NCI-H128 (cell line): Measurements from ENCODE around the gene RSRC1.

Experiments
- DNase-seq: peaks from one replicate; lab custom pipeline; 2025; ENCODE audit not compliant: unreplicated experiment; lab: John Stamatoyannopoulos, UW

The RSRC1 gene

DNA sequence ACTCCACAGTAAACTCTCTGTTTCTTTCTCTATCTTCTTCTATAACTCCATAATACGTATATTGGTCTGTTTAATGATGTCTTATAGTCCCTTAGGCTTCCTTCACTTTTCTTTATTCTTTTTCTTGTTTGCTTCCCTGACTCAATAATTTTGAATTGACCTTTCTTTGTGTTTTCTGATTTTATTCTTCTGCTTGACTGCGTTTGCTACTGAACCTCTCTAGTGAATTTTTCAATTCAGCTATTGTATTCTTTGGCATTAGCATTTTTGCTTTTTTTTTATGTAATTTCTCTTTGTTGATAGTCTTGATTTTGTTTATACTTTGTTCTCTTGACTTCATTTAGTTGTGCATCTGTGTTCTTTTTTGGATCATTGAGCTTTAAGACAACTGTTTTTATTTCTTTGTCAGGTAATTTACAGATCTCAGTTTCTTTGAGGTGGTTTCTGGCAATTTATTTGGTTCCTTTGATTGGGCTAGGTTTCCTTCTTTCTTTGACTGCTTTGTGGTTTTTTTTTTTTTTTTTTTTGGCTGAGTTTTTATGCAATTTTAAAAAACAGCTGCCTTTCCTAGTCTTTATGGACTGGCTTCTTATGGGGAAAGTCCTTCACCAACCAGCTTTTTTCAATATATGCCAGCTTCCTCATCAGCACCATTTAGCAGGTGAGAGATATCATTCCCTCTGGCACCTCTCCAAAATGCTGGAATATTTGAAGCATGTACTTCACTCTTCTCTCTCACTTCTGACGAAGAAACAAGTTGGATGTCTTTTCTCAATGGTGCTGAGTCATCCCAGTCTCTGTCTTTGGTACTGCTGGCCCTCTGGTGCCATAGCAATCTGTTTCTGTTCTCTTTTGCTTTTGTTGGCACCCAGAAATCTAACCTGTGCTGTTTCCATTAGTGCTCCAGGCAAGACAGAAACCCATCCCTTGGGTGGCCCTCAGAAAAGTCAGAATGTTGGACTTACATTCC lies 17.6 kb downstream of the RSRC1 start:
- DNase-seq: no peak

- DNase-seq: no peak
Measured at GRCh38 chr3:158128755-158129154, 18.9 kb downstream of the RSRC1 start.

GRCh38 chr3:158134363-158134762 lies 24.5 kb downstream of the RSRC1 start:
- DNase-seq: no peak

DNA sequence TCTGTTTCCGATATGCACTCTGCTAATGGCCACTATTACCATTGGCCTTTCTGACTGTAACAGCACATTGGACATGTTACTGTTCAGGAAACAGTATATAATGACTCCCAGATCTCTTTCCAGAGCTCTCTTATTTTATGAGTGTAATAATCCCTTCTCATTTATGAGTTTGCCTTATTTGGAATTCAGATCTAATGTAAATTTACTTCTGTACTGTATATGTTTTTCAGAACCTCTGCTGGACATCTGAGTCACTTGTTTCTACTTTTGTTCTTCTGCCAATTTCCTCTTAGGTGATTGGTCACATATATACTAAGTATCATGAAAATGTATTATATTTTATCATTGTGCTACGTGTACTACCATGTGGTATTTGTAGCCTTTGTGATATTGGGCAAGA lies 30.5 kb downstream of the RSRC1 start:
- DNase-seq: no peak

DNA sequence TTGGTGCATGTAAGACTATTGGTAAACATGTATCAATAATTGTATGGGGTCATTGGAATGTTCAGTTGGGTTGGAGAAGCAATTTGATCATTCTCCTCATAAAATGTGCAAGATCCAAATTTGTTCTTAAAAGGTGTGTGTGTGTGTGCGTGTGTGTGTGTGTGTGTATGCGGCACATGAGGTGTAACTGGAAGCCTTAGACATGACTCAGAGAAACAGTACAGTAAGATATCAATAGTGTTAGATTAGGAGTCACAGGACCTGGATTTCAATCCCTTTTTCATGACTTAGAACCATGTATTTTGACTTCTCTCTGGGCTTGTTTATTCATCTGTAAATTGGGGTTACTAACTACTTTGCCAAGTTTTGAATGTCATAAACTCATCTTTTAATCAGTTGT lies 38.3 kb downstream of the RSRC1 start:
- DNase-seq: no peak

DNA sequence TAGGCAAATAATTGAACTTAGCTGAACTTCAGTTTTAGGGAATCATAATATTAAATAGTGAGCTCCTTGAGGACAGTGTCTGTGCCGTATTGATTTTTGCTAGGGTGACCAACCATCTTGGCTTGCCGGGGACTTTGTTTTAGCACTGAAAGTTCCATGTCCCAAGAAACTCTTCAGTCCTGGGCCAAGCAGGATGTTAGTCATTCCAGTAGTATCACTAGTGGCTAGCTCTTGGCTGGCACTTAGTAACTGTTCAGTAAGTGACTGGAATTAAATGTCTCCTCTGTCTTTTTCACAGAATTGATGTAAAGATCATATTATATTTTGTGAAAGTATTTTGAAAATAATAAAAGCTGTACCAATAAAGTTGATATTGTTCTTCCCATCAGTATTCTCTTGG lies 42.3 kb downstream of the RSRC1 start:
- no peak for DNase-seq

DNA sequence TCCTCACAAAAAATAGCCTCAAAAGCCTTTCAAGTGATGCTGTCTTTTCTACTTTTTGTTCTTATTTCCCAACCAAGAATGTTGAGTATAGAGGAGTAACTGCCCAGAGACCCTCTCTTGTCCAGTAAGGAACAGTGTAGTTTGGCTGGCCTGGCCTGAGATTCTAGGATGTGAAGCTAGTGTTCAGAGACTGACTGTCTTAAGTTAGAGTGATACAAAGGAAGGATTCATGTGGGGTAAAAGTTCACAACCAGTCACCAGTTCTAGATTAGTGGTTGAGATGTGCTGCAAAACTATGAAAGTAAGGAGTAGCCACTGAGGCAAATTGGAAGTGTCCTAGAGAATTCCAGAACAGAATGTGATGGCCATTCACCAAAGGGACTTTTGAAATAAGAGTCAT lies 49.1 kb downstream of the RSRC1 start:
- DNase-seq: no peak

- no peak for DNase-seq
Measured at GRCh38 chr3:158159714-158160113, 49.8 kb downstream of the RSRC1 start.

DNA sequence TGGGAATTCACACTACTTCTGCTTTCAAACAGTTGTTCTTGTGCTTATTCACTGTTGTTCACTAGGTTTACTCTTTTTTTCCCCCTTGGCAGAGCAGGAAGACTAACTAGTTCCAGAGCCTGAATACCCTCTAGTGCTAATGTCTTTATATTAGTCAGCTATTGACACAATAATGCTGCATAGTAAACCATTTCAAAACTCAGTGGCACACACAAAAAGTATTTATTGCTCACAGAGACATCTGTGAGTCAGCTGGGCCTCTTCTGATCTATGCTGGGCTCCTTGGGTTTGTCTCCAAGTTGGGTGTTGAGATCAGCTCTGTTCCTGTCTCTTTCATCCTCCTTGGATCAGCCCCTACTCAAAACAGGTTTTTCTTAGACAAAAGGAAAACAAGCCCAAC lies 51.1 kb downstream of the RSRC1 start:
- no peak for DNase-seq

DNA sequence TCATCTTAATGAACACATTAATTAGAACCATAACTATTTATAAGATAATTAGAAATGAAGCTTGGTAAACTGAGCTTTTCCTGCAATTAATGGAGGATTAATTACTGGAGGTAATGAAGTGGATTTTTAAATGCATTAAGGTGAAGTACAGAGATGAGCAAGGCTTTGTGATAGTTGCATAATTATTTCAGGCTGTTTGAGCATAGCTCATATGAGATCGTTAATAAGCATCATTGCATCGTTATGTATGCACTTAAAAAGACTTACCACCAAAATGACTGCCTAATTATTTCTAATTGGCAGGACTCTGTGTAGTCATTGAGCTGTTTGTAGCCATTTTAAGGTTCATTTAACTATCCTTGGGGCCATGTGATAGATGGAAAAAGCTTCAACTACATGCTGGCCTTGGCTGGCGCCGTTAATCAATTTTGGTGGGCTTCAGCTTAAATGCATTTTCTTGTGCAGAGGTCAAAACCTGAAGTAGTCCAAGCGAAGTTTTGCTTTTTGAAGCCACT lies 55.3 kb downstream of the RSRC1 start:
- no peak for DNase-seq

- DNase-seq: no peak
Measured at GRCh38 chr3:158165730-158166129, 55.8 kb downstream of the RSRC1 start.

- no peak for DNase-seq
Measured at GRCh38 chr3:158166223-158166622, 56.3 kb downstream of the RSRC1 start.

- DNase-seq: no peak
Measured at GRCh38 chr3:158167737-158168557, 58.1 kb downstream of the RSRC1 start.

DNA sequence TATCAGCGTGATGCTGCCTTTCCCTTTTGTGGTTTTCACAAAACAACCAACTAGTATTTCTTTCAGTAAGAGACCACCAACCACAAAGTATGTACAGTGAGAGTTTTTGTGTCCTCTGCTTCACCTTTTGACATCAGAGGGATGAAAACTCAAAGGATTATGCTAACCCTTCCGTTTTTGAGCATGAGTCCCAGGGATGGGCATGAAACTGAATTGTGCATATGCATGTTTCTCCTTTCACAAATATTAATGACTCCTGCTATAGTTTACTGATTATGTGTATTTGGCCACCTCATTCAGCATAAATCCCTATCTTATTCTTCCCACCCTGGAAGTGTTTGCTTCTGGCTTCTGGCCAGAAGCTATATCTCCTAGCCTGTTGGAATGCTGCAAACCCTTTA lies 59.2 kb downstream of the RSRC1 start:
- DNase-seq: no peak

- no peak for DNase-seq
Measured at GRCh38 chr3:158181096-158181495, 71.2 kb downstream of the RSRC1 start.

DNA sequence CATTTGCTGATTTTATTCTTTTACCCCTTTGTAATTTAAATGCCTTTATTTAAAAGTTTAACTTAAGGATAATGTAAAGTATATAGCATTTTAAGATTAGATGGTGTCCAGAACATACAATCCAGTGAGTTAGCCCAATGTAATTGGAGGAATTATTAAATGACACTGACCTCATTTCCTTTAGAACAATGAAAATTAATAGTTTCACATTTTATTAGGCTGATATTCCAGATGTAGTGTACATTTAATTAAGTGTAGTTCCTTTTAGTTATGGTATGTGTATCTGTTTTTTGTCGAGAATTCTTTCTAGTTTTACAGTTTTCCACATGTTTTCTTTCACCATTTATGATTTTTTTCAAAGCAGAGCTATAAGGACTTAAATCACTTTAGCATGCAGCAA lies 75.8 kb downstream of the RSRC1 start:
- DNase-seq: no peak

DNA sequence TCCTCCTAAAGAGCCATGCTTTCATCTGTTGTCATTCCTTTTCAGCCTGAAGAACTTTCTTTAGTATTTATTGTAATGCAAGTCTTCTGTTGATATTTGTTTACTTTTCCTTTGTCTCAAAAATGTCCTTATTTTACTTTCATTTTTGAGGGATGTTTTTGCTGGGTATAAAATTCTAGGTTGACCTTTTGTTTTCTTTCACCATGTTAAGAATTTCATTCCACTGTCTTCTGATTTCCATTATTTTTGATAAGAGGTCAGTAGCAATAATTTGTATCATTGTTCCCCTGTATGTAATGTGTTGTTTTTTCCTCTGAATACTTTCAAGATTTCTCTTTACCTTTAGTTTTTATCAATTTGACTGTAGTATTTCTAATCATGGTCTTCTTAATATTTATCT lies 91.1 kb downstream of the RSRC1 start:
- DNase-seq: no peak

GRCh38 chr3:158205324-158205723 lies 95.4 kb downstream of the RSRC1 start:
- no peak for DNase-seq

DNA sequence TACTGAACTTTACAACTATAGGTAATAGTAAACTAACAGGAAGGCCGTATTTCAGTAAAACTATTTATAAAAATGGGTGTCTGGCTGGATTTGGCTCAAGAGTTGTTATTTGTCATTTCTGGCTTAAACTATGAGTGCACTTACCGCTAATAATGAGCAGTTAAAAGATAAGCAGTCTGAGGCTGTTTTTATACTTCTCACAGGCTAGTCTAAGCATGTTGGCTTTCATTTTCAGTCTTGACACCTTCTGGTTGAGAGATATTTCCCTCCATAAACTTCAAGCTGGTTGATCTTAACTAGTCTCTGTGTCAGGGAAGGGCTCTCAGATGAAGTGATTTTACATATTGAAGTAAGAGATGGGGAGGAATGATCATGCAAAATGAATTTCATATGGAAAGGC lies 96.1 kb downstream of the RSRC1 start:
- DNase-seq: no peak

GRCh38 chr3:158210067-158210466 lies 100.2 kb downstream of the RSRC1 start:
- no peak for DNase-seq

DNA sequence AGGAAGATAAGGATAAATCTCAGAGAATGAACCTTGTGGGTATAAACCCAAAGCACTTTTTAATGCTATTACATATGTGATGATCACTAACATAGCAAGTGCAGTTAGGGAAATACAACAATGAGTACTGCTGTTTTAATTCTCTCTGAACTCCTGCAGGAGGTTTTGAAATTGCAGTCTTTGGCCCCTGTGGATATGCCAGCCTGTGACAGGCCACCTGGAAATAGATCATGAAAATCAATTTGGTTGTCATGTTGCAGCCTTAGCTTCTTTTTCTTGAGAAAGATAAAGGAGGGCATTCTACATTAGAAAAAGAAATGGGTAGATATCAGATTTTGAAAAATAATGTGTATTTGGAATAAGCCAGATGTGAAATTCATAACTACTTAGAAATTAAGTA lies 103.6 kb downstream of the RSRC1 start:
- no peak for DNase-seq

DNA sequence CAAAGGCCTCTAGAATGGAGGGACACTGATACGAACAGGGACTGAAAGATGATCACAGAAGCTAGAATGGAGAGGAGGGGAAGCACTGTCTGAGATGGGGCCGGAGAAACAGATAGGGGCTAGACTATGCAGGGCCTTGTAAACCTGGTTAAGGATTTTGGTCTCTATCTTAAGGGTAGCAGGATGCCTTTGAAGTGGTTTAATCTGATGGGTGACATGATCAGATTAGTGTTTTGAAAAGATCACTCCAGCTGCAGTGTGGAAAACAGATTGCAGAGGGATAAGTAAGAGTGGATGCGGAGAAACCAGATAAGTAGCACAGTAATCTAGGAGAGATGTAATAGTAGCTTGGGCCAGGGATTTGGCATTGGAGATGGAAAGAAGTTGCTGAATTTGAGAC lies 108.1 kb downstream of the RSRC1 start:
- DNase-seq: no peak
